Neuron (in vitro differentiated cells): ENCODE results near the gene CPOX.

Experiments
- H2AFZ ChIP-seq: one replicate; pipeline ENCODE4 v1.6.1; 2013; ENCODE audit warnings: low read depth, mild to moderate bottlenecking, inconsistent platforms, low read length, moderate library complexity
- H3K27me3 ChIP-seq: one replicate; pipeline ENCODE4 v1.6.1; 2013; ENCODE audit warnings: low read length; ENCODE audit not compliant: insufficient read depth
- H3K36me3 ChIP-seq: one replicate; pipeline ENCODE4 v1.6.1; 2013; ENCODE audit warnings: low read length; ENCODE audit not compliant: insufficient read depth
- H3K4me1 ChIP-seq: one replicate; pipeline ENCODE4 v1.6.1; 2013; ENCODE audit warnings: low read length; ENCODE audit not compliant: insufficient read depth
- H3K4me3 ChIP-seq: 2 replicates; pipeline ENCODE4 v1.5.1; 2013; ENCODE audit warnings: mild to moderate bottlenecking, low read length, moderate library complexity
- H3K9me3 ChIP-seq: one replicate; pipeline ENCODE4 v1.6.1; 2013; ENCODE audit warnings: low read length

CPOX gene

GRCh38 chr3:98603580-98603979 lies 10.2 kb upstream of the CPOX start:
- no peak overlapping the region for H2AFZ ChIP-seq
- no peaks in the 10 kb centered on the region for H3K36me3 ChIP-seq
- H3K4me3 ChIP-seq = no peak overlapping the region
- H3K9me3 ChIP-seq = no peaks in the 10 kb centered on the region
- H3K4me1 ChIP-seq = no peaks in the 10 kb centered on the region
- H3K27me3 ChIP-seq = no peaks in the 10 kb centered on the region

DNA sequence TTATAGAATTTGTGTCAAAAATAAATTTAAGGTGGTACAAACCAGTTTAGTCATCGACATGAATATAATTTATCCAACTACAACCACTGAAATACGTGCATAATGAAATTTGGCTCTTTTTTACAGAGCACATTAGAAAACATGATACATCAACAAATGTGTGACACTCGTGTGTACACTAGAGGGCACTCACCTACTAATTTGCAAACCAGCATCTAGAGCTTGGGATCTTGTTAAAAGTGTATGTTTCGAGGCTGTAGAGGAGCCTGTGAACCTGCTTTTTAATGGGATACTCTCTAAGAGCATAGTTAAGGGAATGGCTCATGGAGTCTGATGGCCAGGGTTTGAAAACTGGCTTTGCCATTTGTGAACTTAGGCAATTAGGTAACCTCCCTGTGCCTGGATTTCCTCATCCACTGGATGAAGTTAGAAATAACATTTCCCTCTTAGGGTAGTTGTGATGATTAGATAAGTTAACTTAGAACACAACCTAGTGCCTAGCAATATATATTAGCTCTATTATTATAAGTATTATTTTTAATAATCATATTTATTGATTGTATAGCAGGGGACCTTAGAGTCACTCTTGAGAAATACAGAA lies 8.8 kb upstream of the CPOX start:
- Histone ChIP-seq H3K9me3 (no peaks in the 10 kb centered on the region), H2AFZ (no peak overlapping the region), H3K27me3 (no peaks in the 10 kb centered on the region), H3K36me3 (no peaks in the 10 kb centered on the region), H3K4me1 (no peaks in the 10 kb centered on the region), H3K4me3 (no peak overlapping the region)

DNA sequence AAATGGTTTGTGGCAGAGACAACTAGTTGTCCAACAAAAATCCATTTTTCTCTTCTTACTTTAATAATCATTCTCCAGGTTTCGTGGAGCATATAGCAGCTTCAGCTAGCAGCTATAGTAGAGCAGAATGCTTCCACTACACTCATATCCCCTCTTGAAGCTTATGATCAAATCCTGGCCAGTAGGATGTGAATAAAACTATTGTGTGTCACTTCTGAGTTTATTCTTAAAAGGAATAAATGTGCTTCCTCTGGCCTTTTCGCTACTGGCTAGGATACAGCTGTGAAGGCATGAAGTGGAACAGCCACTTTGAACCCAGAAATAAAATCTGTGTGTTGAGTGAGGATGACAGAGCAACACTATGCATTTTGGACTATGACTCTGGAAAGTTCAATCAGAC lies 7.8 kb upstream of the CPOX start:
- no peaks in the 10 kb centered on the region for H3K27me3 ChIP-seq

GRCh38 chr3:98600412-98601095 lies 7.1 kb upstream of the CPOX start:
- H3K27me3 ChIP-seq = no peaks in the 10 kb centered on the region
- H3K9me3 ChIP-seq = no peaks in the 10 kb centered on the region
- H3K4me1 ChIP-seq = no peaks in the 10 kb centered on the region
- H3K4me3 ChIP-seq = no peak overlapping the region
- H2AFZ ChIP-seq = no peak overlapping the region
- no peaks in the 10 kb centered on the region for H3K36me3 ChIP-seq

More for the DNA sequence above, 7.8 kb upstream of the CPOX start:
- no peak overlapping the region for H3K4me3 ChIP-seq
- H3K4me1 ChIP-seq = no peaks in the 10 kb centered on the region
- H3K36me3 ChIP-seq = no peaks in the 10 kb centered on the region
- no peak overlapping the region for H2AFZ ChIP-seq
- H3K9me3 ChIP-seq = no peaks in the 10 kb centered on the region

DNA sequence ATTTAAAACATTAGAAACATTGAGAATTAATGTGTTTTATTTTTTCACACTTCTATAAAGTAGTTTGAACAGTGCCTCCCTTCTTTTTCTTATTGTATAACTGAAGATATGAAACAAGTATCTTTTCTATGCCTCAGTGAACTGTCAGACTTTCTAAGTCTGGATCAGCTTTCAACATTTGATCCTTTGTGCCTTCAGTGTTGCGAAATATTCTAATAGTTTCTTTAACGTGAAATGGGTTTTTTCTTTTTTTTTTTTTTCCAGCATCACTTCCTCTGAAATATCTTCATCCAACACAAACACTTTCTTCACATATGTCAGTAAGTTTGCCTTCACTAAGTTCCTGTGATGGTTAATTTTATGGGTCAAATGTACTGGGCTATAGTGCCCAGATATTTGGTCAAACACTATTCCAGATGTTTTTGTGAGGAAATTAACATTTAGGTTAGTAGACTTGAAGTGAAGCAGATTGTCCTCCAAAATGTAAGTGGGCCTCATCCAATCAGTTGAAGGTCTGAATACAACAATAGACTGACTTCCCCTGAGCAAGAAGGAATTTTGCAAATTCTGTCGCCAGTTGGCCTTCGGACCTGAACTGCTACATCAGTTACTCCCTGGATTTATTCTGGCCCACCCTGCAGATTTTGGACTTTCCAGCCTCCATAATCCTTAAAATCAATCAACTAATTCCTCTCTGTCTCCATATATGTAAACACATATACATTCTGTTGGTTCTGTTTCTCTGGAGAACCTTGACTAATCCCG lies 6.4 kb upstream of the CPOX start:
- no peaks in the 10 kb centered on the region for H3K27me3 ChIP-seq
- H3K9me3 ChIP-seq = no peaks in the 10 kb centered on the region
- no peak overlapping the region for H3K4me3 ChIP-seq

GRCh38 chr3:98598492-98598891 lies 5.1 kb upstream of the CPOX start:
- Histone ChIP-seq H3K27me3 (no peaks in the 10 kb centered on the region), H3K4me3 (no peak overlapping the region), H3K36me3 (no peaks in the 10 kb centered on the region), H2AFZ (no peak overlapping the region), H3K9me3 (no peaks in the 10 kb centered on the region), H3K4me1 (no peaks in the 10 kb centered on the region)

More for the DNA sequence above, 6.4 kb upstream of the CPOX start:
- no peaks in the 10 kb centered on the region for H3K4me1 ChIP-seq
- H3K36me3 ChIP-seq = no peaks in the 10 kb centered on the region
- no peak overlapping the region for H2AFZ ChIP-seq

DNA sequence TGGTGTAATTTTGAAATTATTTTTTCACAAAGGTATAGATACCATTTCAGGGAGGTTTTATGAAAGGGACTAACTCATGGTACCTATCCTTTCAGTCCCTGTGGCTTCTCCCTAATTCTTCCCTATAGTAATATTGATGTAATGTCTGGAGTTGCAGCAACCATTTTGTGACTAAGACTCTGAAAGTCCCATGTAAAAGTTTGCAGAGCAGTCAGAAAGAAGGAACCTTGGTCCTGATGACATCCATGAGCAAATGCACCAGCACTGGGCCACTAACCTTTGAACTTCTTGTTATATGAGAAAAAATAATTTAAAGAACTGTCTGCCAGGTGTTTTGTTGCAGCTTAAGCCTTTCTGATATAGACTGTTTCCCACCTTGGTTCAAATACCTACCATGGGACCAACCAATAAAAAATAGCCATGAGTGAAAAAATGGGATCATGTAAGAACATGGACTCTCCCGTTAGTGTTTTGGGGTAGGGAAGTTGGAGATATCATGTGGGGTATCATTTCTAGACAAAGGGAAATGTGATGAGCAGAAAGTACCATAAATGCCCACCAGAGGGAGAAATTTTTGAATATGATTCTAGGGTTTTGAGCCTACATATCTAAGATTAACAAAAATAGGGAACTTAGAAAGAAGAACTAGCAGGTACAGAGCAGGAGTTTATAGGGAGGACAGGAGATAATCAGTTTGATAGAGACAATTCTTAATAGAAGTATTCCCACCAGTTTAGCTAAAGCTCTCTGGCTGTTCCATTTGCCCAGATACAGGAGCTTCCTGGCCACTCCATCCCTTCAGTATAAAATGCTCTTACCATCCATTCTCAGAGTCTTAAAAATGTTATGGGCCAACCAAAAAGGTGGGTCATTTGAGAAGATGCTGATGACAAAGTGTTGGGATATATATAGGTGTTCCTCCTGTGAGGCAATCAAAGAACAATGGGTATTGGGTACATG lies 3.4 kb upstream of the CPOX start:
- Histone ChIP-seq H3K36me3 (no peaks in the 10 kb centered on the region), H3K9me3 (no peaks in the 10 kb centered on the region), H3K4me3 (no peak overlapping the region), H2AFZ (no peak overlapping the region), H3K27me3 (no peaks in the 10 kb centered on the region), H3K4me1 (peaks cover 10% of the 10 kb centered on the region)

- H3K4me3 ChIP-seq = no peak overlapping the region
- no peak overlapping the region for H2AFZ ChIP-seq
- H3K9me3 ChIP-seq = no peaks in the 10 kb centered on the region
- no peaks in the 10 kb centered on the region for H3K36me3 ChIP-seq
- H3K4me1 ChIP-seq = peaks cover 10% of the 10 kb centered on the region
- no peaks in the 10 kb centered on the region for H3K27me3 ChIP-seq
Measured at GRCh38 chr3:98596087-98596486, 2.7 kb upstream of the CPOX start.

- peaks cover 10% of the 10 kb centered on the region for H3K4me1 ChIP-seq
- no peak overlapping the region for H2AFZ ChIP-seq
- H3K27me3 ChIP-seq = no peaks in the 10 kb centered on the region
- peaks cover 8% of the 10 kb centered on the region for H3K36me3 ChIP-seq
- no peaks in the 10 kb centered on the region for H3K9me3 ChIP-seq
- no peak overlapping the region for H3K4me3 ChIP-seq
Measured at GRCh38 chr3:98594628-98595324, 1.4 kb upstream of the CPOX start.

- peak overlapping the region; percentile 58 for H3K4me3 ChIP-seq
- peaks cover 10% of the 10 kb centered on the region for H3K4me1 ChIP-seq
- H3K27me3 ChIP-seq = no peaks in the 10 kb centered on the region
- peak overlapping the region; percentile 93 for H2AFZ ChIP-seq
- peaks cover 19% of the 10 kb centered on the region for H3K36me3 ChIP-seq
- no peaks in the 10 kb centered on the region for H3K9me3 ChIP-seq
Measured at GRCh38 chr3:98592345-98592935, 971 bp downstream of the CPOX start.

DNA sequence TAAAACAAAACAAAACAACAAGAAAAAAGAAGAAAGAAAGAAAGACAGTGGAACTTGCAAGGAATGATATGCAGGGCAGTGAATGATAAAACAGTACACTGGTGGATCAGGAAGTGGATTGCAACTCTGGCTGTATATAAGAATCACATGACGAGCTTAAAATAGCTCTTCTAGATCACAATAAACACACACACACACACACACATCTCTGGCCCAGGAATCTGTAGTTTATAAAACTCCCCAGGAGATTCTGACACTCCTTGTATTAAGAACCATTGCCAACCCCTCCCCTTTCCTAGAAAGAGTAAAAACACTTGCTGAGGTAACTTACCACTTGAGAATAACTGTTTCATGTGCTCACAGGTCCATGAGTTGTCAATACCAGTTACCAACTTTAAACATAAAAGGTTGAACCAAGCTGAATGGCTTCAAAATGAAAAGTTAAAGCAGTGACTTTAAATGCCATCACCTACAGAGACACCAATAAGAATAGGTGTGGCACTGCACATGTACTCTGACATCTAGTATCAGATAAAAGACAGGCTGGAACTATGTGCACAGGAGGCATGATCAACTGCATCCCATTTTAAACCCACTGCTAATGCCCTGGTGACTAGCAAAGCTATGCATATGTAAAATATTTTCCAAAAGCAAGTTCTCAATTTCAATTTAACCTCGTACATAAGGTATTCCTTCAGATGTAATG lies 3.9 kb downstream of the CPOX start:
- Histone ChIP-seq H3K27me3 (no peaks in the 10 kb centered on the region), H3K4me1 (peaks cover 10% of the 10 kb centered on the region), H3K36me3 (peaks cover 38% of the 10 kb centered on the region), H3K9me3 (peaks cover 3% of the 10 kb centered on the region), H2AFZ (no peak overlapping the region), H3K4me3 (no peak overlapping the region)
